Trophoblast cell (in vitro differentiated cells and primary cell): ENCODE results near the gene PROS1.

ENCODE experiments used
- DNase-seq, 2 donors: peaks; one replicate each; pipeline ENCODE4 v3.0.0-alpha.2; 2016
- H2AFZ ChIP-seq: 2 replicates; pipeline ENCODE4 v1.6.1; 2013; ENCODE audit warnings: low read length, moderate library complexity, mild to moderate bottlenecking; ENCODE audit not compliant: insufficient read depth, poor library complexity
- H2AK5ac ChIP-seq: 2 replicates; pipeline ENCODE4 v1.6.1; 2013; ENCODE audit warnings: mild to moderate bottlenecking, low read length
- H2BK120ac ChIP-seq: 2 replicates; pipeline ENCODE4 v1.6.1; 2013; ENCODE audit warnings: low read length, mild to moderate bottlenecking, moderate library complexity; ENCODE audit not compliant: insufficient read depth, poor library complexity
- H2BK12ac ChIP-seq: 2 replicates; pipeline ENCODE4 v1.6.1; 2013; ENCODE audit warnings: mild to moderate bottlenecking, low read length, moderate library complexity
- H2BK5ac ChIP-seq: 2 replicates; pipeline ENCODE4 v1.6.1; 2013; ENCODE audit warnings: low read length, low read depth, moderate library complexity, mild to moderate bottlenecking; ENCODE audit not compliant: poor library complexity
- H3K14ac ChIP-seq: 2 replicates; pipeline ENCODE4 v1.6.1; 2013; ENCODE audit warnings: mild to moderate bottlenecking, low read length
- H3K18ac ChIP-seq: 2 replicates; pipeline ENCODE4 v1.6.1; 2013; ENCODE audit warnings: mild to moderate bottlenecking, low read length
- H3K23ac ChIP-seq: 2 replicates; pipeline ENCODE4 v1.6.1; 2013; ENCODE audit warnings: low read length
- H3K27ac ChIP-seq: 2 replicates; pipeline ENCODE4 v1.5.1; 2013; ENCODE audit warnings: low read depth, mild to moderate bottlenecking, inconsistent platforms, low read length, moderate library complexity
- H3K27me3 ChIP-seq: 2 replicates; pipeline ENCODE4 v1.6.1; 2013; ENCODE audit warnings: inconsistent platforms, mild to moderate bottlenecking, low read length, moderate library complexity; ENCODE audit not compliant: insufficient read depth
- H3K36me3 ChIP-seq, 2 experiments: 1 replicate in 1 of 2; 2 replicates in 1 of 2; pipeline ENCODE4 v1.6.1; 2013; ENCODE audit warnings: low read length in 2 of 2, mild to moderate bottlenecking in 2 of 2, moderate library complexity in 1 of 2; ENCODE audit not compliant: insufficient read depth in 2 of 2, control insufficient read depth in 1 of 2
- H3K4ac ChIP-seq: 2 replicates; pipeline ENCODE4 v1.6.1; 2013; ENCODE audit warnings: low read depth, mild to moderate bottlenecking, low read length, moderate library complexity
- H3K4me1 ChIP-seq, 2 experiments: 1 replicate in 1 of 2; 2 replicates in 1 of 2; pipeline ENCODE4 v1.6.1; 2013; ENCODE audit warnings: low read length in 2 of 2, mild to moderate bottlenecking in 2 of 2, moderate library complexity in 1 of 2; ENCODE audit not compliant: insufficient read depth in 2 of 2, control insufficient read depth in 1 of 2
- H3K4me2 ChIP-seq: 2 replicates; pipeline ENCODE4 v1.6.1; 2013; ENCODE audit warnings: inconsistent platforms, mild to moderate bottlenecking, low read length, moderate library complexity
- H3K4me3 ChIP-seq: 2 replicates; pipeline ENCODE4 v1.5.1; 2013; ENCODE audit warnings: mild to moderate bottlenecking, low read depth, low read length, inconsistent platforms
- H3K79me1 ChIP-seq: one replicate; pipeline ENCODE4 v1.6.1; 2013; ENCODE audit warnings: low read length
- H3K79me2 ChIP-seq: 2 replicates; pipeline ENCODE4 v1.6.1; 2013; ENCODE audit warnings: low read length, mild to moderate bottlenecking; ENCODE audit not compliant: control insufficient read depth, insufficient read depth, poor library complexity
- H3K9ac ChIP-seq: 2 replicates; pipeline ENCODE4 v1.6.1; 2013; ENCODE audit warnings: mild to moderate bottlenecking, low read length
- H3K9me3 ChIP-seq: 2 replicates; pipeline ENCODE4 v1.6.1; 2013; ENCODE audit warnings: low read depth, mild to moderate bottlenecking, control low read depth, inconsistent platforms, low read length; ENCODE audit not compliant: insufficient read depth
- H4K12ac ChIP-seq: 2 replicates; pipeline ENCODE4 v1.6.1; 2013; ENCODE audit warnings: low read depth, mild to moderate bottlenecking, low read length, moderate library complexity
- H4K8ac ChIP-seq: 2 replicates; pipeline ENCODE4 v1.6.1; 2013; ENCODE audit warnings: low read depth, mild to moderate bottlenecking, low read length, moderate library complexity
- H4K91ac ChIP-seq: one replicate; pipeline ENCODE4 v1.6.1; 2013; ENCODE audit warnings: low read depth, mild to moderate bottlenecking, low read length, moderate library complexity
- WGBS: extraction: QIAGEN DNeasy Blood & Tissue Kit; methylation state at CpG from one replicate; pipeline ENCODE4 v1.1.7; 2013; ENCODE audit warnings: missing lambda C conversion rate; ENCODE audit not compliant: insufficient read length, insufficient coverage; ENCODE audit errors: extremely low coverage; 5-methylcytosine and 5-hydroxymethylcytosine counted together

PROS1 gene

GRCh38 chr3:94012185-94012584, 38.5 kb upstream of the PROS1 start:
- WGBS, result no CpG with 5 or more reads among the region's 1 CpG
- no peak overlapping the region for H2BK12ac ChIP-seq
- H3K79me2 ChIP-seq, result no peaks in the 10 kb centered on the region
- no peak overlapping the region for H4K12ac ChIP-seq
- H3K9me3 ChIP-seq, result no peaks in the 10 kb centered on the region
- H3K4me1 ChIP-seq, result no peaks in the 10 kb centered on the region
- H4K8ac ChIP-seq, result no peak overlapping the region
- H2AK5ac ChIP-seq, result no peak overlapping the region
- H2AFZ ChIP-seq, result no peak overlapping the region
- H2BK5ac ChIP-seq, result no peak overlapping the region
- H3K23ac ChIP-seq, result no peak overlapping the region
- no peaks in the 10 kb centered on the region for H3K27me3 ChIP-seq
- H4K91ac ChIP-seq, result no peak overlapping the region
- no peak overlapping the region for H3K4me2 ChIP-seq
- H3K4ac ChIP-seq, result no peak overlapping the region
- no peak overlapping the region for H3K18ac ChIP-seq
- H3K14ac ChIP-seq, result no peak overlapping the region
- H3K27ac ChIP-seq, result no peak overlapping the region
- H2BK120ac ChIP-seq, result no peak overlapping the region
- no peak overlapping the region for H3K9ac ChIP-seq
- H3K79me1 ChIP-seq, result no peaks in the 10 kb centered on the region
- no peak overlapping the region for H3K4me3 ChIP-seq
- DNase-seq, result no peak
- H3K36me3 ChIP-seq, result no peaks in the 10 kb centered on the region

DNA sequence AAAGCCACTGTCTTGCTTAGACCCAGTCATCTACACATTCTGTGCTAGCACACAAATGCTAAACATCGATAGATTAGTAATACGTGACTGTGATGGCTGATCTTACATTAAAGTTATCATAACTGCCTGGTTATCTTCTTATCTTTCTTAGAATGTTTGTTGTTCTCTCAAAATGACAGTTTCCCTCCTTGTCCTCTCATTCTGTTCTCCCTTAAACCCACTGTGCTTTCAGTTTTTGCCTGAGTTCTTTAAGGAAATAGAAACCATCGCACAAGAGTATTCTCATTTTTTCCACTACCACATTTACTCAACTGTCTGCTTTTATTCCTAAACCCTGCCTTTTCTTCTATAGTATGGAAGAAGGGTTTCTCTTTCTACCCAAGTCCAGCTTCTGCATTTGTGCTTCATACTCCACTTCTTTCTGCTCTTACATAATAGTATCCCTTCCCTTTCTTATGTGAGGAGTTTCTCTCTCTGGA, 37.6 kb upstream of the PROS1 start:
- no peak overlapping the region for H2AK5ac ChIP-seq
- H4K91ac ChIP-seq, result no peak overlapping the region
- no peak overlapping the region for H2BK12ac ChIP-seq
- H3K27me3 ChIP-seq, result no peaks in the 10 kb centered on the region
- DNase-seq, result no peak
- H2AFZ ChIP-seq, result no peak overlapping the region
- no peak overlapping the region for H3K18ac ChIP-seq
- no peaks in the 10 kb centered on the region for H3K79me2 ChIP-seq
- H2BK120ac ChIP-seq, result no peak overlapping the region
- H3K14ac ChIP-seq, result no peak overlapping the region
- H4K12ac ChIP-seq, result no peak overlapping the region
- H3K9me3 ChIP-seq, result no peaks in the 10 kb centered on the region
- no peak overlapping the region for H3K4me2 ChIP-seq
- no peaks in the 10 kb centered on the region for H3K79me1 ChIP-seq
- no peak overlapping the region for H3K4me3 ChIP-seq
- H3K9ac ChIP-seq, result no peak overlapping the region
- H4K8ac ChIP-seq, result no peak overlapping the region
- no peak overlapping the region for H3K4ac ChIP-seq
- no peak overlapping the region for H2BK5ac ChIP-seq
- H3K27ac ChIP-seq, result no peak overlapping the region
- WGBS, result no CpG with 5 or more reads among the region's 3 CpGs
- no peaks in the 10 kb centered on the region for H3K4me1 ChIP-seq
- H3K23ac ChIP-seq, result no peak overlapping the region
- no peaks in the 10 kb centered on the region for H3K36me3 ChIP-seq

GRCh38 chr3:94009608-94010007, 35.9 kb upstream of the PROS1 start:
- no peak overlapping the region for H4K12ac ChIP-seq
- no peaks in the 10 kb centered on the region for H3K9me3 ChIP-seq
- no peaks in the 10 kb centered on the region for H3K79me2 ChIP-seq
- no CpG with 5 or more reads among the region's 2 CpGs for WGBS
- no peak overlapping the region for H2BK120ac ChIP-seq
- H4K91ac ChIP-seq, result no peak overlapping the region
- H3K79me1 ChIP-seq, result no peaks in the 10 kb centered on the region
- no peak overlapping the region for H3K18ac ChIP-seq
- H3K14ac ChIP-seq, result no peak overlapping the region
- H2AFZ ChIP-seq, result no peak overlapping the region
- H4K8ac ChIP-seq, result no peak overlapping the region
- no peak overlapping the region for H3K4me3 ChIP-seq
- DNase-seq, result no peak
- no peak overlapping the region for H3K23ac ChIP-seq
- H3K4me2 ChIP-seq, result no peak overlapping the region
- no peak overlapping the region for H3K4ac ChIP-seq
- H3K27ac ChIP-seq, result no peak overlapping the region
- H2AK5ac ChIP-seq, result no peak overlapping the region
- no peaks in the 10 kb centered on the region for H3K4me1 ChIP-seq
- H2BK5ac ChIP-seq, result no peak overlapping the region
- H3K27me3 ChIP-seq, result no peaks in the 10 kb centered on the region
- H2BK12ac ChIP-seq, result no peak overlapping the region
- H3K36me3 ChIP-seq, result no peaks in the 10 kb centered on the region
- H3K9ac ChIP-seq, result no peak overlapping the region

- WGBS, result no CpG with 5 or more reads among the region's 2 CpGs
- no peak overlapping the region for H2BK120ac ChIP-seq
- no peaks in the 10 kb centered on the region for H3K9me3 ChIP-seq
- no peaks in the 10 kb centered on the region for H3K79me2 ChIP-seq
- no peak overlapping the region for H3K14ac ChIP-seq
- no peaks in the 10 kb centered on the region for H3K79me1 ChIP-seq
- H3K27me3 ChIP-seq, result no peaks in the 10 kb centered on the region
- H3K4me3 ChIP-seq, result no peak overlapping the region
- H4K91ac ChIP-seq, result no peak overlapping the region
- H2AFZ ChIP-seq, result no peak overlapping the region
- no peak overlapping the region for H3K18ac ChIP-seq
- no peak overlapping the region for H3K4me2 ChIP-seq
- no peak overlapping the region for H3K9ac ChIP-seq
- H3K27ac ChIP-seq, result no peak overlapping the region
- no peaks in the 10 kb centered on the region for H3K36me3 ChIP-seq
- H2AK5ac ChIP-seq, result no peak overlapping the region
- H3K4me1 ChIP-seq, result no peaks in the 10 kb centered on the region
- H2BK5ac ChIP-seq, result no peak overlapping the region
- H3K23ac ChIP-seq, result no peak overlapping the region
- DNase-seq, result no peak
- no peak overlapping the region for H4K12ac ChIP-seq
- H2BK12ac ChIP-seq, result no peak overlapping the region
- H3K4ac ChIP-seq, result no peak overlapping the region
- H4K8ac ChIP-seq, result no peak overlapping the region
Measured at GRCh38 chr3:94008253-94008652, 34.6 kb upstream of the PROS1 start.
